KMS-11 (cell line): ENCODE results near the gene KCTD11.

ENCODE experiments used
- H2AFZ ChIP-seq: fragments of 200-600 bp; sonication (generic); 2 replicates; pipeline ENCODE4 v1.6.1; 2016; ENCODE audit warnings: antibody characterized with exemption, mixed run types, low read depth
- H3K27ac ChIP-seq: fragments of 200-600 bp; sonication (generic); 2 replicates; pipeline ENCODE4 v1.6.1; 2016; ENCODE audit warnings: mild to moderate bottlenecking, mixed run types
- H3K27me3 ChIP-seq: fragments of 200-600 bp; sonication (generic); 2 replicates; pipeline ENCODE4 v1.6.1; 2017; ENCODE audit warnings: mild to moderate bottlenecking, low read depth, mixed run types, moderate library complexity; ENCODE audit not compliant: insufficient read depth
- H3K36me3 ChIP-seq: fragments of 200-600 bp; sonication (generic); 2 replicates; pipeline ENCODE4 v1.6.1; 2017; ENCODE audit warnings: mild to moderate bottlenecking, mixed run types; ENCODE audit not compliant: insufficient read depth
- H3K4me1 ChIP-seq: fragments of 200-600 bp; sonication (generic); 2 replicates; pipeline ENCODE4 v1.6.1; 2016; ENCODE audit warnings: mild to moderate bottlenecking, low read depth, mixed run types; ENCODE audit not compliant: poor library complexity, severe bottlenecking
- H3K4me2 ChIP-seq: fragments of 200-600 bp; sonication (generic); 2 replicates; pipeline ENCODE4 v1.7.0; 2016; ENCODE audit warnings: mild to moderate bottlenecking, mixed run types
- H3K4me3 ChIP-seq: fragments of 200-600 bp; sonication (generic); IDR thresholded peaks from 2 replicates; pipeline ENCODE4 v1.6.1; 2017; ENCODE audit warnings: low read depth, low read length, mixed read lengths; ENCODE audit not compliant: insufficient read depth
- H3K79me2 ChIP-seq: fragments of 200-600 bp; sonication (generic); 2 replicates; pipeline ENCODE4 v1.6.1; 2016; ENCODE audit warnings: low read depth, mixed run types; ENCODE audit not compliant: insufficient read depth
- H3K9ac ChIP-seq: fragments of 200-600 bp; sonication (generic); 2 replicates; pipeline ENCODE4 v1.6.1; 2016; ENCODE audit warnings: mild to moderate bottlenecking, mixed run types
- H4K20me1 ChIP-seq: fragments of 200-600 bp; sonication (generic); 2 replicates; pipeline ENCODE4 v1.6.1; 2016; ENCODE audit warnings: mild to moderate bottlenecking, mixed run types; ENCODE audit not compliant: insufficient read depth
- TF ChIP-seq, protein P1 (sequence below): fragments of 200-600 bp; sonication (generic); conservative IDR thresholded peaks from 2 replicates; pipeline ENCODE4 v1.6.1; 2017; ENCODE audit warnings: low read depth, mild to moderate bottlenecking, antibody characterized with exemption, low read length, moderate library complexity, mixed read lengths

The KCTD11 gene

DNA sequence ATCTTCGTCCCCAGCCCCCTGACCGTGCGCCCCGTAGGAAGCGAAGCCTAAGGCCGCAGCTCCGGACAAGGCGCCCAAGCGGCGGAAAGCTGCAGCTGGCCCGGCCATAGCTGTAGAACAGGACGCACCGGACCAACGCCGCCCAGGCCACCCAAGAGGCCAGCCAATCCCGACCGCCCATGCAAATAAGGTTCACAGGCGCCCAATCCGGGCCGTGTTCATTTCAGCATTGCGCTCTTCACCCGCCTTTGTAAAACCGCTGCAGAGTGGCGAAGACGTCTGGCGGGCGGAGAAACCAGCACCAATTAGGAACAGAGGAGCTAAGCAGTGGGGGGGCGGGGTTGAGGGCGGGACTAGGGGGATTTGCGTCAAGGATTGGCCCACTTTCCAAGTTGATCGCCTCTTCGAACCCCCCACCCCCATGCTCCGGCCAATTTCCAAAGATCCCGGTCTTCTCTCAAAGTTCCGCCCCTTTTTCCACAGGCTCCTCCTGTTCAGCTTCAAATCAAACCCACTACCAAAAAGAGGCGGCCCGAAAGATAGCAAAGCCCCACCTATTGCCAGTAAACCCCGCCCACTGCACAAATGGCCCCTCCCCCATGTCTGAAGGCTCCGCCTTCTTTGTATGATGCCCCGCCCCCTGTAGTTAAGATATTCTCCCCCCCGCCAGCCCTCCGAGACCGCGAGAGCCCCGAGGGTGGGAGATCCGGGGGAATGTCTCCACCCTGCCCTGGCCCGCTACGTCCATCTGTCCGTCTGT, 52.2 kb downstream of the KCTD11 start, which contains the start of gene TMEM256:
Gene TMEM256, minus strand, starts transcription at position 121 of the 760 bp plus-strand sequence. Its CDS starts 13 bp downstream, at position 108.
- H3K4me3 ChIP-seq, result no peak within 1 kb of the TSS

More for the DNA sequence above, 52.2 kb downstream of the KCTD11 start, which contains the start of gene TMEM256:
- Histone ChIP-seq H3K79me2 (no peaks in the 10 kb centered on the region), H3K4me1 (no peaks in the 10 kb centered on the region), H3K36me3 (no peaks in the 10 kb centered on the region), H4K20me1 (no peaks in the 10 kb centered on the region), H3K4me2 (no peak within 1 kb of the TSS), H3K9ac (no peak within 1 kb of the TSS), H2AFZ (no peak within 1 kb of the TSS), H3K27me3 (no peaks in the 10 kb centered on the region), H3K27ac (no peak within 1 kb of the TSS)
- TF ChIP-seq, protein P1, sequence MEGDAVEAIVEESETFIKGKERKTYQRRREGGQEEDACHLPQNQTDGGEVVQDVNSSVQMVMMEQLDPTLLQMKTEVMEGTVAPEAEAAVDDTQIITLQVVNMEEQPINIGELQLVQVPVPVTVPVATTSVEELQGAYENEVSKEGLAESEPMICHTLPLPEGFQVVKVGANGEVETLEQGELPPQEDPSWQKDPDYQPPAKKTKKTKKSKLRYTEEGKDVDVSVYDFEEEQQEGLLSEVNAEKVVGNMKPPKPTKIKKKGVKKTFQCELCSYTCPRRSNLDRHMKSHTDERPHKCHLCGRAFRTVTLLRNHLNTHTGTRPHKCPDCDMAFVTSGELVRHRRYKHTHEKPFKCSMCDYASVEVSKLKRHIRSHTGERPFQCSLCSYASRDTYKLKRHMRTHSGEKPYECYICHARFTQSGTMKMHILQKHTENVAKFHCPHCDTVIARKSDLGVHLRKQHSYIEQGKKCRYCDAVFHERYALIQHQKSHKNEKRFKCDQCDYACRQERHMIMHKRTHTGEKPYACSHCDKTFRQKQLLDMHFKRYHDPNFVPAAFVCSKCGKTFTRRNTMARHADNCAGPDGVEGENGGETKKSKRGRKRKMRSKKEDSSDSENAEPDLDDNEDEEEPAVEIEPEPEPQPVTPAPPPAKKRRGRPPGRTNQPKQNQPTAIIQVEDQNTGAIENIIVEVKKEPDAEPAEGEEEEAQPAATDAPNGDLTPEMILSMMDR, result no peak
